GM19455 (cell line): ENCODE data around the gene MANSC4.

Source experiments
- ATAC-seq: cut with Tn5 transposase; IDR thresholded peaks from one replicate; pipeline ENCODE4 v1.9.1; 2021; ENCODE audit not compliant: unreplicated experiment

The MANSC4 gene

GRCh38 chr12:27801630-27802029, 21.6 kb upstream of the MANSC4 start:
- ATAC-seq: no peak

- ATAC-seq: no peak
These were observed 20.8 kb upstream of the MANSC4 start for GRCh38 chr12:27800819-27801218.

GRCh38 chr12:27797301-27798025, 17.4 kb upstream of the MANSC4 start:
- no peak for ATAC-seq

GRCh38 chr12:27796128-27796527, 16.1 kb upstream of the MANSC4 start:
- no peak for ATAC-seq

- ATAC-seq: no peak
These were observed 15.0 kb upstream of the MANSC4 start for GRCh38 chr12:27794818-27795584.

- ATAC-seq: no peak
These were observed 10.1 kb upstream of the MANSC4 start for GRCh38 chr12:27790179-27790578.

GRCh38 chr12:27787559-27787958, 7.5 kb upstream of the MANSC4 start:
- no peak for ATAC-seq

- no peak for ATAC-seq
These were observed 6.0 kb upstream of the MANSC4 start for GRCh38 chr12:27785882-27786570.

- ATAC-seq: no peak
These were observed 2.4 kb upstream of the MANSC4 start for GRCh38 chr12:27782481-27782880.

GRCh38 chr12:27781680-27782079, 1.6 kb upstream of the MANSC4 start:
- no peak for ATAC-seq

GRCh38 chr12:27780612-27781408, 774 bp upstream of the MANSC4 start:
- ATAC-seq: peak; percentile 30

GRCh38 chr12:27779416-27779919, 568 bp downstream of the MANSC4 start:
- ATAC-seq: peak; percentile 62

GRCh38 chr12:27778206-27778605, 1.8 kb downstream of the MANSC4 start:
- no peak for ATAC-seq

- no peak for ATAC-seq
These were observed 2.9 kb downstream of the MANSC4 start for GRCh38 chr12:27777141-27777540.

- ATAC-seq: no peak
These were observed 7.5 kb downstream of the MANSC4 start for GRCh38 chr12:27772328-27773049.

GRCh38 chr12:27771481-27772327, 8.3 kb downstream of the MANSC4 start:
- no peak for ATAC-seq

GRCh38 chr12:27769142-27769673, 10.8 kb downstream of the MANSC4 start:
- ATAC-seq: no peak

GRCh38 chr12:27766587-27766986, 13.4 kb downstream of the MANSC4 start:
- no peak for ATAC-seq

GRCh38 chr12:27762757-27763156, 17.3 kb downstream of the MANSC4 start:
- ATAC-seq: no peak
